PC-3 (cell line): ENCODE data around the gene PVALEF. TPM values are rescaled to one million over a fixed set of nuclear protein-coding genes. Genes with fewer than 3 reads are reported as not detected.
"Not testable (repeated sequence)": the region's sequence is repeated elsewhere in the genome, so short reads cannot be mapped to it uniquely, and the experiment has no call there.

Source experiments
- ATAC-seq: fragments of 200-7000 bp; cut with Tn5 transposase; 2 replicates; pipeline ENCODE4 v1.9.1; 2020; ENCODE audit warnings: mild to moderate bottlenecking, moderate library complexity
- BruUV-seq: library from RNA; stranded (reverse); fragments of 400-500 nt; replicated peaks from 2 replicates; lab custom pipeline; 2021; lab: Mats Ljungman, UMichigan
- CTCF ChIA-PET: fragments of 300-600 bp; sonication (Branson Sonifier 250); formaldehyde crosslinking; loops from one replicate; lab custom pipeline; 2022; ENCODE audit warnings: antibody characterized with exemption; lab: Charles Lee
- POLR2A ChIA-PET: fragments of 300-600 bp; sonication (Branson Sonifier 250); formaldehyde crosslinking; loops from one replicate; lab custom pipeline; 2022; ENCODE audit warnings: antibody characterized with exemption; ENCODE audit not compliant: unreplicated experiment; lab: Charles Lee
- DNase-seq: peaks from one replicate; pipeline ENCODE4 v3.0.0-alpha.2; 2015
- H2AFZ ChIP-seq: fragments of 300-600 bp; sonication (generic); 2 replicates; pipeline ENCODE4 v1.6.0; 2016; ENCODE audit warnings: antibody characterized with exemption, low read length
- H3F3A ChIP-seq: fragments of 300-600 bp; sonication (generic); one replicate; pipeline ENCODE4 v1.6.0; 2017; ENCODE audit warnings: antibody characterized with exemption, low read length, control low read depth, mild to moderate bottlenecking; ENCODE audit not compliant: unreplicated experiment
- H3K27ac ChIP-seq: fragments of 300-600 bp; sonication (generic); 2 replicates; pipeline ENCODE4 v1.5.1; 2016; ENCODE audit warnings: mild to moderate bottlenecking, low read length
- H3K27me3 ChIP-seq: fragments of 300-600 bp; sonication (generic); 2 replicates; pipeline ENCODE4 v1.6.1; 2016; ENCODE audit warnings: low read length, mixed read lengths
- H3K36me3 ChIP-seq: fragments of 300-600 bp; sonication (generic); 2 replicates; pipeline ENCODE4 v1.6.1; 2016; ENCODE audit warnings: low read depth, mixed run types, low read length, mixed read lengths
- H3K4me1 ChIP-seq: fragments of 300-600 bp; sonication (generic); 2 replicates; pipeline ENCODE4 v1.5.1; 2016; ENCODE audit warnings: low read length; ENCODE audit not compliant: insufficient read depth
- H3K4me2 ChIP-seq: fragments of 300-600 bp; sonication (generic); 2 replicates; pipeline ENCODE4 v1.6.0; 2016; ENCODE audit warnings: low read length
- H3K4me3 ChIP-seq: fragments of 300-600 bp; sonication (generic); 2 replicates; pipeline ENCODE4 v1.5.1; 2016; ENCODE audit warnings: mild to moderate bottlenecking, low read length, mixed read lengths
- H3K79me2 ChIP-seq: fragments of 300-600 bp; sonication (generic); 2 replicates; pipeline ENCODE4 v1.6.1; 2017; ENCODE audit warnings: low read length, mixed read lengths
- H3K9ac ChIP-seq: fragments of 300-600 bp; sonication (generic); 2 replicates; pipeline ENCODE4 v1.6.0; 2016; ENCODE audit warnings: mild to moderate bottlenecking, low read length
- H3K9me2 ChIP-seq: fragments of 300-600 bp; sonication (generic); replicated peaks from 2 replicates; pipeline ENCODE4 v1.6.1; 2016; ENCODE audit warnings: mixed run types, low read length, mixed read lengths
- H3K9me3 ChIP-seq: fragments of 300-600 bp; sonication (generic); 2 replicates; pipeline ENCODE4 v1.6.1; 2016; ENCODE audit warnings: low read length, mixed read lengths
- H4K20me1 ChIP-seq: fragments of 300-600 bp; sonication (generic); 2 replicates; pipeline ENCODE4 v1.6.1; 2016; ENCODE audit warnings: low read length, mixed read lengths
- EZH2 ChIP-seq: fragments of 300-600 bp; sonication (generic); IDR thresholded peaks from one replicate; pipeline ENCODE4 v1.6.1; 2017; ENCODE audit warnings: antibody characterized with exemption, mild to moderate bottlenecking, low read length; ENCODE audit not compliant: unreplicated experiment
- EZH2phosphoT487 ChIP-seq: fragments of 300-600 bp; sonication (generic); IDR thresholded peaks from 2 replicates; pipeline ENCODE4 v1.6.1; 2018; ENCODE audit warnings: mild to moderate bottlenecking, antibody characterized with exemption, low read length, borderline replicate concordance
- intact Hi-C: fragments of 100-400 bp; cut with micrococcal nuclease; formaldehyde crosslinking; loops from 2 replicates; pipeline ENCODE4 v1.9.0; 2023
- total RNA-seq: library from RNA; depleted of rRNA; stranded (reverse); fragments of >200 nt; gene quantifications from 2 replicates; pipeline ENCODE4 v1.2.3, GENCODE V29; 2014
- TF ChIP-seq, protein P1 (sequence below): fragments of 300-600 bp; sonication (generic); conservative IDR thresholded peaks from 2 replicates; pipeline ENCODE4 v1.5.1; 2017; ENCODE audit warnings: antibody characterized with exemption, low read depth, mild to moderate bottlenecking, low read length

PVALEF gene
- total RNA-seq, 1 experiment from 2014 or later, result not detected

DNA sequence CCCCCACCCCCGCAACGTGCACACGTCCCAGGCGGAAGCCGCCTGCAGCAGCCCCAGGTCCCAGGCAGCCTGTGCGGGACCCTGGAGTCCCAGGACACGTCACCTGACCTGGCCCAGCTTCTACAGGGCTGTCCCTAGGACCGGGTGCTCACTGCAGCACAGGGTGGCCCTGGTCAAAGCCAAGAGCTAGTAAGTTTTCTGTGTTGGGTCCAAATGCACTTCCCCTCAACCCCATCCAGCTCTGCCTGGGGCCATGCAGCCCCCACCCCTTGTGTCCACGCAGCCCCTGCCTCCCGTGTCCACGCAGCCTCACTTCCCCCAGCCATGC is 22.1 kb upstream of the PVALEF start:
- Histone ChIP-seq H3K27me3 (no peaks in the 10 kb centered on the region), H3K9me2 (no peaks in the 10 kb centered on the region), H3K27ac (no peak overlapping the region), H3K4me2 (no peak overlapping the region), H3K79me2 (no peaks in the 10 kb centered on the region), H3K4me3 (no peak overlapping the region), H3K9ac (no peak overlapping the region), H3K36me3 (no peaks in the 10 kb centered on the region), H3K9me3 (no peaks in the 10 kb centered on the region), H4K20me1 (no peaks in the 10 kb centered on the region), H2AFZ (peak overlapping the region; percentile 75), H3K4me1 (no peaks in the 10 kb centered on the region), H3F3A (no peaks in the 10 kb centered on the region)
- POLR2A ChIA-PET, result no interaction called here
- intact Hi-C loops, result loop anchor here (2.0 kb wide), 1 partner anchor 58 kb away; no protein-coding TSS in a partner anchor
- CTCF ChIA-PET, result interaction anchor here (0.5 to 0.6 kb wide), 2 partner anchors 116 to 286 kb away, joined by 7 to 11 read pairs; no protein-coding TSS in a partner anchor
- TF ChIP-seq EZH2 (no peak), EZH2phosphoT487 (no peak)
- TF ChIP-seq, protein P1, sequence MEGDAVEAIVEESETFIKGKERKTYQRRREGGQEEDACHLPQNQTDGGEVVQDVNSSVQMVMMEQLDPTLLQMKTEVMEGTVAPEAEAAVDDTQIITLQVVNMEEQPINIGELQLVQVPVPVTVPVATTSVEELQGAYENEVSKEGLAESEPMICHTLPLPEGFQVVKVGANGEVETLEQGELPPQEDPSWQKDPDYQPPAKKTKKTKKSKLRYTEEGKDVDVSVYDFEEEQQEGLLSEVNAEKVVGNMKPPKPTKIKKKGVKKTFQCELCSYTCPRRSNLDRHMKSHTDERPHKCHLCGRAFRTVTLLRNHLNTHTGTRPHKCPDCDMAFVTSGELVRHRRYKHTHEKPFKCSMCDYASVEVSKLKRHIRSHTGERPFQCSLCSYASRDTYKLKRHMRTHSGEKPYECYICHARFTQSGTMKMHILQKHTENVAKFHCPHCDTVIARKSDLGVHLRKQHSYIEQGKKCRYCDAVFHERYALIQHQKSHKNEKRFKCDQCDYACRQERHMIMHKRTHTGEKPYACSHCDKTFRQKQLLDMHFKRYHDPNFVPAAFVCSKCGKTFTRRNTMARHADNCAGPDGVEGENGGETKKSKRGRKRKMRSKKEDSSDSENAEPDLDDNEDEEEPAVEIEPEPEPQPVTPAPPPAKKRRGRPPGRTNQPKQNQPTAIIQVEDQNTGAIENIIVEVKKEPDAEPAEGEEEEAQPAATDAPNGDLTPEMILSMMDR, result no peak
- DNase-seq, result no peak
- BruUV-seq, result no TSS peak
- ATAC-seq, result no peak

DNA sequence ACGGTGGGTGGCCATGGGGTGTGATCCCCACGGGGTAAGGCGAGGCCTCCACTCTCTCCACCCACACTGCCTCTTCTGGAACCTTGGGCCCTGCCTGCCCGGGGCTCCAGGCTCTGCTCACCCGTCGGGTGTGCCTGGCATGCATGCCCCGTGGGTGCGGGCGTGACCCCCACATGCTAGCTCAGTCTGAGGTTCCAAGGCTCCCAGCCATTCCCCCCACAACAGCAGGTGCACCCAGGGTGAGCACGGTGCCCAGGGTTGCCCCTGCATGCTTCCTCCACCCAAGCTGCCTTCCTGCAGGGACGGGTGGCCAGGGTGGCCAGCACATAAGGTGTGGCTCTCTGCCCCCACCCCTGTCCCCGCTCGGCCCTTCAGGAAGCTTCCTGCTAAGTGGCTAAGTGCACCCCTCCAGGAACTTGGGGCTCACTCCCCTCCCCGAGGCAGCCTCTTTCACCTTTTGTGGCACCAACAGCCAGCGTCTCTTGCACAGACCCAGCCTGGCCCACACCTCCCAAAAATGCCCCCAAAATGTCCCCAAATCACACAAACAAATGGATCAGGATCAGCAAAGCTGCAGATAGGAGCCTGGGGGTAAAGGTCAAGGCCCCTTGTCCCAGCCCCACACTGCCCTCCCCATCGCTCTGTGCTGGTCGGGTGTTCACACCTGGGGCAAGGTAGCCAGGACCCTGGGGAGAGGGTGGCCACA is 21.4 kb upstream of the PVALEF start:
- intact Hi-C loops, result loop anchor here (2.0 kb wide), 1 partner anchor 57 kb away; no protein-coding TSS in a partner anchor
- no TSS peak for BruUV-seq
- CTCF ChIA-PET, result no interaction called here

DNA sequence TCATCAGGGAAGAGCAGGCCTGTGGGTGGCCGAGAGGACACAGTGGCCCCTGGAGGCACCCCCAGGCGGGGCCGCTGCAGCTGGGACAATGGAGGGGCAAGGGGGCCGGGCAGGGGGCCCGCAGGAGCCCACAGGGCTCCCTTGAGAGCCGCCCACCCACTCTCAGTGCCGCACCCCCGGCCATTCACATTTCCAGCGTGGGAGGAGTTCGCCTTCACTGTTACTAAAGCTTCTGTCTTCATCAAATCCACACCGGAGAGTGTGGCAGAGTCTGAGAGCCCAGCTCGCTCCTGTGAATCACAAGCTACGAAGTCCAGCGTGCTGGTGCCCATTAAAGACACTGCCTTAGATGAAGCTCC is 20.9 kb upstream of the PVALEF start:
- H3K4me1 ChIP-seq, result no peaks in the 10 kb centered on the region
- POLR2A ChIA-PET, result no interaction called here
- no peaks in the 10 kb centered on the region for H3K9me3 ChIP-seq
- H3K27ac ChIP-seq, result no peak overlapping the region
- H3K27me3 ChIP-seq, result no peaks in the 10 kb centered on the region
- intact Hi-C loops, result no loop called here
- ATAC-seq (no peak), DNase-seq (no peak)
- CTCF ChIA-PET, result interaction anchor here (0.7 kb wide), 1 partner anchor 107 kb away, joined by 3 read pairs; no protein-coding TSS in a partner anchor
- no peaks in the 10 kb centered on the region for H3K9me2 ChIP-seq
- BruUV-seq, result no TSS peak
- H3K9ac ChIP-seq, result no peak overlapping the region
- H3F3A ChIP-seq, result no peaks in the 10 kb centered on the region
- H3K4me3 ChIP-seq, result no peak overlapping the region
- no peak for TF ChIP-seq EZH2phosphoT487
- TF ChIP-seq, protein P1, result no peak
- TF ChIP-seq EZH2, result no peak
- H4K20me1 ChIP-seq, result no peaks in the 10 kb centered on the region
- no peak overlapping the region for H3K4me2 ChIP-seq
- H2AFZ ChIP-seq, result no peak overlapping the region
- H3K36me3 ChIP-seq, result no peaks in the 10 kb centered on the region
- H3K79me2 ChIP-seq, result no peaks in the 10 kb centered on the region

More for the DNA sequence above, 21.4 kb upstream of the PVALEF start:
- DNase-seq (no peak), ATAC-seq (no peak)
- Histone ChIP-seq H3K27me3 (no peaks in the 10 kb centered on the region), H4K20me1 (no peaks in the 10 kb centered on the region), H3K27ac (no peak overlapping the region), H2AFZ (no peak overlapping the region), H3K9me3 (no peaks in the 10 kb centered on the region), H3K79me2 (no peaks in the 10 kb centered on the region), H3K36me3 (no peaks in the 10 kb centered on the region), H3F3A (no peaks in the 10 kb centered on the region), H3K4me1 (no peaks in the 10 kb centered on the region), H3K9me2 (no peaks in the 10 kb centered on the region), H3K4me3 (no peak overlapping the region), H3K4me2 (no peak overlapping the region), H3K9ac (no peak overlapping the region)
- POLR2A ChIA-PET, result no interaction called here
- no peak for TF ChIP-seq EZH2

DNA sequence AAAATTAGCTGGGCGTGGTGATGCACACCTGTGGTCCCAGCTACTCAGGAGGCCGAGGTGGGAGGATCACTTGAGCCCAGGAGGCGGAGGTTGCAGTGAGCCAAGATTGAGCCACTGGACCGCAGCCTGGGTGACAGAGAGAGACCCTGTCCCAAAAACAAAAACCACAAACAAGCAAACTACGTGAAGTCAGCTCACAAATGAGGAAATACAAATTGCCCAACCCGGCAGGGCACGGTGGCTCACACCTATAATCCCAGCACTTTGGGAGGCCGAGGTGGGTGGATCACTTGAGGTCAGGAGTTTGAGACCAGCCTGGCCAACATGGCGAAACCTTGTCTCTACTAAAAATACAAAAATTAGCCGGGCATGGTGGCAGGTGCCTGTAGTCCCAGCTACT is 19.1 kb upstream of the PVALEF start:
- H4K20me1 ChIP-seq, H3K27me3 ChIP-seq, H3K27ac ChIP-seq, H3K4me2 ChIP-seq, H2AFZ ChIP-seq, H3K36me3 ChIP-seq, BruUV-seq, H3K4me3 ChIP-seq, CTCF ChIA-PET, H3K9me2 ChIP-seq, H3K9ac ChIP-seq, intact Hi-C loops, H3K79me2 ChIP-seq, DNase-seq, H3K4me1 ChIP-seq, H3F3A ChIP-seq, ATAC-seq, H3K9me3 ChIP-seq: not testable (repeated sequence)
- POLR2A ChIA-PET, result interaction anchor here (0.8 kb wide), 1 partner anchor 11 kb away, joined by 3 read pairs; no protein-coding TSS in a partner anchor
